Activated CD4-positive, alpha-beta T cell treated with anti-CD3 and anti-CD28 coated beads for 24 hours (primary cell): ENCODE results near the gene CAND2.
A peak's percentile ranks its signal among the peaks of the same experiment; 100 is the strongest.

Source experiments
- DNase-seq, 2 donors: peaks; one replicate each; pipeline ENCODE4 v3.0.0-alpha.2; 2020; ENCODE audit warnings: low read depth in 2 of 2

The CAND2 gene

DNA sequence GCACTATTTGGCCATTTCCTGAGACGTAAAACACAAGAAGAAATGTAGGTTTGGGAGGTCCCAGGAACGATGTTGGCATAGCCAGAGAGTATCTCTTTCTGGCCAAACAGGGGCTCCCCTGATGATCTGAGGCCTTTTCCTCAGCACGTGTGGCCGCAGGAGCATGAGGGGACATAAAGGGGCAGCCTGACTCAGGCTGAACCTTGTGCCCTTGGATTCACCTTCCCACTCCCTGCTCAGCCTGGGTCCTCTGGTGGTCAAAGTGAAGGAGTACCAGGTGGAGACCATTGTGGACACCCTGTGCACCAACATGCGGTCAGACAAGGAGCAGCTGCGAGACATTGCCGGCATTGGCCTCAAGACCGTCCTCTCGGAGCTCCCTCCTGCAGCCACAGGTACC is 10.6 kb downstream of the CAND2 start:
- DNase-seq, result no peak

DNA sequence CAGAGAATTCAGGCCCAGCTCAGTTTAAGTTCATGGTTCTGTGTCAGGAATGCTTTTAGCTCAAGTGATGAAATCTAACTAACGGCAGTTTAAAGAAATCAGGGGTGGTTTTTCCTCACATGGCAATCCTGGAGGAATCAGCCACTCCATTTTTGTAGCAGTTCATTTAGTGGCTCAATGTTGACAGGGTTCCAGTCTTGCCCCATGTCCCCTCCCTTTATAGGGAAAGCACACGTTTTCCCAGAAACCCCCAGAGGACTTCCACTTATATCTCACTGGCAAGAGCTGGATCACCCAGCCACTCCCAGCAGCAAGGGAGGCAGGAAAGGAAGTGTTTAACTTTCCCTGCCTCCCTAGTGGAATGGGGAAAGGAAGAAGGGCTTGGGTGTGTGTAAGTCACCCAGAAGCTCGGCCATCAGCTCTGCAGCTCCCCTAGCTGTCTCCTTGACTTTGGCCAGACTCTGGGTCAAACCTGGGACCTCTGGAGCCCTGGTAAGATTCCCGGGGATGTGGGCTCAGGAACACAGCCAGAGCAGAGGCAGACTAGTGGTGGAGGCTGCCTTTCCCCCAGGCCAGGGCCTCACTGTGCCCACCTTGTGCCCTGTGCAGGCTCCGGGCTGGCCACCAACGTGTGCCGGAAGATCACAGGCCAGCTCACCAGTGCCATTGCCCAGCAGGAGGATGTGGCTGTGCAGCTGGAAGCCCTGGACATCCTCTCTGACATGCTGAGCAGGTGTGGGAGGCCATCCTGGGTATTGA is 11.3 kb downstream of the CAND2 start:
- no peak for DNase-seq

DNA sequence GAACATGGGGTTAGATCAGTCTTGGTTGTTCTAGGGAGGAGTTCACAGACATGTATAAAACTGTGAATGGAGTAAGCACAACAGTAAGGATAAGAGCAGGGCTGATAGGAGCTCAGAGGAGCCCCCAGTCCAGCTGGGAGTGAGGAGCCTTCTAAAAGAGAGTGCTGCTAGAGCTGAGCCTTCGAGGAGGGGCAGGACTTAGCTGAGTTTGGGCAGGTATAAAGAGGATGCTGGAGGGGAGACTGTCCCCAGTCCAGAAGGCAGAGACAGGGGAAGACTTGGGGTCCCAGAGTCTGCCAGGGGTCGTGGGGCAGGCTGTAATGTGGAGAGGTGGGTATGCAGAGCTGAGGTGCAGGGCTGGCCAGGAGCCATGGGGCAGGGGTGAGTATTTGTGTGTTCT is 12.1 kb downstream of the CAND2 start:
- no peak for DNase-seq

DNA sequence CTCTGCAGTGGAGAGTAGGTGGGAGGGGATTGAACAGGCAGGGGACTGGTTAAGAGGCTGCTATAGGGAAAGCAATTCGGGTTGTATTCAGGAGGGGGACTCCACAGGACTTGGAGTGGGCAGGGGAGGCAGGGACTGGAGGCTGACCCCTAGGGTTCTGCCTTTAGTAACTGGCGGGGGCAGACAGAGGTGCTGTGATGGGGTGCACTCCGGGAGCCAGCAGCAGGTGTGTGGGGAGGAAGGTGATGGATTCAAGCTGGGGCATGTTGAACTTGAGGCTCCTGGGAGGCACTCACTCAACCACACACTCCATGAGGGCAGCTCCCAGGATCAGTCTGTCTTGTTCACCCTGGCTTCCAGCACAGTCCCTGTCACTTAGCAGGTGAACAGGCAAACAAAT is 12.5 kb downstream of the CAND2 start:
- no peak for DNase-seq

DNA sequence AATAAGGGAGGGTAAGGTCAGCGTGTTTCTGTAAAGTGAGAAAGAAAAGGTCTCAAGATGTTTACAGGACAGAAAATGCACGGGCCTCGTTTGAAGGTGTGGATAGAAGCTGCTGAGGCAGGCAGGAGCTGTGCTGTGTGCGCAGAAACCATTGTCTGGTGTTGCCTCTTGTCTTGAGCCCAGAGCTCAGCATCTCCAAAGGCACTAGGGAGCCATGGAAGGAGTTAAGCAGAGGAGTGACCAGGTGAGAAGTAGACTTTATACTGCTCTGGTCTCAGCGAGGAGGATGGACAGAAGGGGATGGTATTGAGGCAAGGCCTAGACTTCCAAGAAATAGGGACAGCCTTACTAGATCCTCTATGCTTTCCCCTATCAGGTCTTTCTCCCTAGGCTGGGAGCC is 13.0 kb downstream of the CAND2 start:
- no peak for DNase-seq

DNA sequence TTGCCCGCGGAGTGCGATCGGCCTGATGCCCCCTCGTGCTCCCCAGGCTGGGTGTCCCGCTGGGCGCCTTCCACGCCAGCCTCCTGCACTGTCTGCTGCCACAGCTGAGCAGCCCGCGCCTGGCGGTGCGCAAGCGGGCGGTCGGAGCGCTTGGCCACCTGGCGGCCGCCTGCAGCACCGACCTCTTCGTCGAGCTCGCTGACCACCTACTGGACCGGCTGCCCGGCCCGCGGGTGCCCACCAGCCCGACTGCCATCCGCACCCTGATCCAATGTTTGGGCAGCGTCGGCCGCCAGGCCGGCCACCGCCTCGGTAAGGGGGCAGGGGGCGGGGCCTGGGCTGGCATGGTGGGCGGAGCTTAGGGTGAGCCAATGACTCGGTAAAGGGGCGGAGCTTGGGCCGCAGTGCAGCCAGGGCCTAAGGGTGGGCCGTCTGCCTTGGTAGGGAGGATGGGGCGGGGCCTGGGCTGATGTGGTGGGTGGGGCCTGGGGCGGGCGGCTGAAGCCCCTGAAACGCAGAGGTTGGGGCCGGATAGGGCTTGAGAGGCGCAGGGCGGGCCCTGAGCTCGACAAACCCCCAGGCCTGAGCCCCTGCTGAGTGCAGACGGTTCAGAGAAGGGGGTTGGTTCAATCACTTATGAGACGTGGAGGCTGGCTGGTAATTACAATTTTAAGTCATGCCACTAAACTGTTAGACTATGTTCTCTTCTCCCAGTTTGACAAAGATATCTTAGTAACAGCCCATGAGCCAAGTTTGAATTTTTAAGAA is 13.7 kb downstream of the CAND2 start:
- peak; percentile 92 to 94 for DNase-seq

DNA sequence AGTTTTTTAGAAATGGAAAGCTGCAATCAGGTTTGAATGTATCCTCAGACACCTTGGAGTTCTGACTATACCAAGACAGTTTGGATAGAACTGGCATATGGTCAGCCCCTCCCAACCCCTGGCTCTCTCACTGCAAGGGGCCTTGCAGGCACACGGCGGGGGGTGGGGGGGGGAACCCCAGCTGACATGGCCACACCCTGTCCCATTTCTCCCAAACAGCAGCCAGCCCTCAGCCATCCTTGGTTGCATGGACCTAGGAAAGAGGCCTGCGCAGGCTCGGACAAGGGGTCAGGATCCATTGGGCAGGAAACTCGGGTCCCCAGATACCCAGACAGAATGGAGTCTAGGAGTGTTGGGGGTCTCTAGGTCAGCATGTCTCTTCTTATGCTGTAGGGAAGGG is 14.5 kb downstream of the CAND2 start:
- no peak for DNase-seq

DNA sequence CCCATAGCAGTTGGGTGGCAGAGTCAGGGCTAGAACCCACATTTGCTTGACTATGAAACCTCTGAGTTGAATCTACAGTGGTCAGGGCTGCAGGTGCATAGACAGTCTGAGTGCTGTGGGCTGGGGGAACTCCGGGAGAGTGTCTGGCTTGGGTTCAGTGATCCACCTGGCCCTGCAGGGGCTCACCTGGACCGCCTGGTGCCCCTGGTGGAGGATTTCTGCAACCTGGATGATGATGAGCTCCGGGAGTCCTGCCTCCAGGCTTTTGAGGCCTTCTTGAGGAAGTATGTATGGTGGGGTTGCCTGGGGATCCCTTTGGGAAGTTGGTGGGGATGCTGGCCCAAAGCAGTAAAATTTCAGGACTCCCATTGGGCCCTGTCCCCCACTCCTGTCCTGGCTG is 16.3 kb downstream of the CAND2 start:
- DNase-seq, result no peak

DNA sequence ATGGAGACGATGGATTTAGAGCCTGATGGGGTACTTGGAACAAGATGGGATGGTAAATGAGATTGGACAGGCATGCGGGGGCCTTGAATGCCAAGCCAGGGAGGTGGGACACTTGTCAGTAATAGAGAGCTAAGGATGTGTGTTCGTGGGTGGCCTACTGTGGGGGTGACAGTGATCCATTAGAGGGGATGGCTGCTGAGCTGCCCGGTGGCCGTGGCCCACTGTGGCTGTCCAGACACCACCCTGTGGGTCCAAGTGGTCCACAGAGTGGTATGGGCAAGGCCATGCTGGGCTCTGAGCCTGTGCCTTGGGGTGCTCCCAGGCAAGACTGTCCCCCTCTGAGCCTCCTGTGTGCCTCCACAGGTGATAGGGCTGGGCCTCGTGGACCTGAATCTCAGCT is 17.5 kb downstream of the CAND2 start:
- DNase-seq, result no peak

DNA sequence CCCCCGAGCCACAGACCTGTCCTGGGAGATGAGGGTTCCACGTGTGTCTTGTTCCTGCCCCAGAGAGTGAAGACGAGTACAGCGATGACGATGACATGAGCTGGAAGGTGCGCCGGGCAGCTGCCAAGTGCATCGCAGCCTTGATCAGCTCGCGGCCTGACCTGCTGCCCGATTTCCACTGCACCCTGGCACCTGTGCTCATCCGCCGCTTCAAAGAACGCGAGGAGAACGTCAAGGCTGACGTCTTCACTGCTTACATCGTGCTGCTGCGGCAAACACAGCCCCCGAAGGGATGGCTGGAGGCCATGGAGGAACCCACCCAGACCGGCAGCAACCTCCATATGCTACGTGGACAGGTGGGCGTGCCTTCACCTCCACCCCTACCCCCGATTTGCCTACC is 18.6 kb downstream of the CAND2 start:
- no peak for DNase-seq

DNA sequence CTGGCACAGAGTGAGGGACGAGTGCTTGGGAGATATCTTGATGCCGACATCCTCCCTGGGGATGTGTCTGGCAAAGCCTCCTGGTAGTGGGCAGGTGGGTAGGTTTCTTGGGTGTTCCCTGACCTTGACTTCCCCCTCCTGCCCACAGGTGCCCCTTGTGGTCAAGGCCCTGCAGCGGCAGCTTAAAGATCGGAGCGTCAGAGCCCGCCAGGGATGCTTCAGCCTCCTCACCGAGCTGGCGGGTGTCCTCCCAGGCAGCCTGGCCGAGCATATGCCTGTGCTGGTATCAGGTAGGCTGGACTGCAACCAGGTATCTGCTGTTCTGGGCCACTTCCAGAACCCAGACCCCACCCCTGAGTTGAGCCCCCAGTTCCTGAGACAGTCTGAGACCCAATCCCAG is 19.2 kb downstream of the CAND2 start:
- no peak for DNase-seq

DNA sequence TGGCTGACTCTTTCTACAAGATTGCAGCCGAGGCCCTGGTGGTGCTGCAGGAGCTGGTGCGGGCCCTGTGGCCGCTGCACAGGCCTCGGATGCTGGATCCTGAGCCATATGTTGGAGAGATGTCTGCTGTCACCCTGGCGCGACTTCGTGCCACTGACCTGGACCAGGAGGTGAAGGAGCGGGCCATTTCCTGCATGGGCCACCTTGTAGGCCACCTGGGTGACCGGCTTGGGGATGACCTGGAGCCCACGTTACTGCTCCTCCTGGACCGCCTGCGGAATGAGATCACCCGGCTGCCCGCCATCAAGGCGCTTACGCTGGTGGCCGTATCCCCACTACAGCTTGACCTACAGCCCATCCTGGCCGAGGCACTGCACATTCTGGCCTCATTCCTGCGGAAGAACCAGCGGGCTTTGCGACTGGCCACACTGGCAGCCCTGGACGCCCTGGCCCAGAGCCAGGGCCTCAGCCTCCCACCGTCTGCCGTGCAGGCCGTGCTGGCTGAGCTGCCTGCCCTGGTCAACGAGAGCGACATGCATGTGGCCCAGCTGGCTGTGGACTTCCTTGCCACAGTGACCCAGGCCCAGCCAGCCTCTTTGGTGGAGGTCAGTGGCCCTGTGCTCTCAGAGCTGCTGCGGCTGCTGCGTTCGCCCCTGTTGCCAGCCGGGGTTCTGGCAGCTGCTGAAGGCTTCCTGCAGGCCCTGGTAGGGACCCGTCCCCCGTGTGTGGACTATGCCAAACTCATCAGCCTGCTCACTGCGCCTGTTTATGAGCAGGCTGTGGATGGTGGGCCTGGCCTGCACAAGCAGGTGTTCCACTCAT is 20.3 kb downstream of the CAND2 start:
- DNase-seq, result no peak

DNA sequence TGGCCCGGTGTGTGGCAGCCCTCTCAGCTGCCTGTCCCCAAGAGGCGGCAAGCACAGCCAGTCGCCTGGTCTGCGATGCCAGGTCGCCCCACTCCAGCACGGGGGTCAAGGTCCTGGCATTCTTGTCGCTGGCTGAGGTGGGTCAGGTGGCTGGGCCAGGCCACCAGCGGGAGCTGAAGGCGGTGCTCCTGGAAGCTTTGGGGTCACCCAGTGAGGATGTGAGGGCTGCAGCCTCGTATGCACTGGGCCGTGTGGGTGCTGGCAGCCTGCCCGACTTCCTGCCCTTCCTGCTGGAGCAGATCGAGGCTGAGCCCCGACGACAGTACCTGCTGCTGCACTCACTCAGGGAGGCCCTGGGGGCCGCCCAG is 20.8 kb downstream of the CAND2 start:
- no peak for DNase-seq

DNA sequence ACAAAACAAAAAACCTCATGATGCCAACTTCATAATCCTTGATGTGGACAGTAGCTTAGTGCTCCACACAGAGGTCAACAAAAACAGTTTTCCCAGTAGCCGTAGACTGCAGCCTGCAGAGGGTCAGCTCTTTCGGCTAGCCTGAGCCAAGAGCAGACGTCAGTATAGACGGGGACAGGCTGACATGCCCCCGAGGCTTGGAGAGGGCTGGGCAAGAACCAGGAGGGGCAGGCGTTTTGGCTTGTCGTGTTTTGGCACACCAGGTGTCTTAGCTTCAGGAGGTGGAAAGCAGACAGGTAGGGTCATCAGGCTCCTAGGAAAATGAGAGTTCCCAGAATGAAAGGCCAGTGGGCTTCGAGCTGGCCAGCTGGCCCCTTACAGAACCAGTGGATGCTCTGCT is 21.8 kb downstream of the CAND2 start:
- no peak for DNase-seq

DNA sequence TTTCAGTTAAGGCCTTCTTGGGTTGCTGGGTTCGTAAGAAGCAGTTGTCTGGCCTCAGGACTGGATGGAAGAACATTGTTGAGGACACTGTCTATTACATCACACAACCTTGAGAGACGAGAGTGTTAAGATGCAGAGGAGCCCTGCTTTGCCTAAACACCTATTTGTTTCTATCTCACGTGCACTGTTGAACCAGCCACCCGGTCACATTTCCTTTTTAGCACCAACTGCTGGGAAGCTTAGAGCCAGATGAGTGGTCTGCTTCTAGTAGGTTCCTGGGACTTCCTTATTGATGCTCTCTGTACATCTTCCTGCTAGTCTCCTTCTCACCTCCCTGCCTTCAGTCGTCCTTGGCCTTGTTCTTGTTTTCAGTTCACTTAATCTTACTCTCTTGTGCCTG is 22.3 kb downstream of the CAND2 start:
- DNase-seq, result no peak

DNA sequence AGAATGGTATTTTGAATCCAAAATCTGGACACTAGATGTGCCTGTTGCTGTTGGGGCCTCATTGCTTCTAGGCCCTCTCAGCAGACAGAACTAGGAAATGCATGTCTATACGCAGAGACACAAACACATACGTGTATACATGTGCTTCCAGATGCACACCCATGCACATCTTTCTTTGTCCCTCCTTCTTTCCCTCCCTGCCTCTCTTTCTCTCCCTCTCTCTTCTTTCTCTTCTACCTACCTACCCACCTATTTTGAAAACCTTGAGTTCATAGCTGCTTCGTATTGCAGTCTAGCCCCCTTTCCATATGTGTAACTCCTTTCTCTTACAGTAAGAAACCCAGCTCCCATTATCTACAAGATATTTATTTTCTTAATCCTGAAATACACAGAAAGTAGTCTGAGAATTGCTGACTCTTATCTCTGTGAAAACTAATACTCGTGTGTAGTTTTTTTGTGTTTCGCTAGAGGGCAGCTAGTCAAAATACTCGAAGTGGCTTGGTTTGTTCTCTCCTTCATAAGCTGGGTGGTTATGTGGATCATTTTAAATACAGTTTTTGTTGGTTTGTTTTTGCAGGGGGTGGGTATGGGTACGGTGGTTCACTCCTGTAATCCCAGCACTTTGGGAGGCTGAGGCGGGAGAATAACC is 26.4 kb downstream of the CAND2 start:
- DNase-seq, result no peak

DNA sequence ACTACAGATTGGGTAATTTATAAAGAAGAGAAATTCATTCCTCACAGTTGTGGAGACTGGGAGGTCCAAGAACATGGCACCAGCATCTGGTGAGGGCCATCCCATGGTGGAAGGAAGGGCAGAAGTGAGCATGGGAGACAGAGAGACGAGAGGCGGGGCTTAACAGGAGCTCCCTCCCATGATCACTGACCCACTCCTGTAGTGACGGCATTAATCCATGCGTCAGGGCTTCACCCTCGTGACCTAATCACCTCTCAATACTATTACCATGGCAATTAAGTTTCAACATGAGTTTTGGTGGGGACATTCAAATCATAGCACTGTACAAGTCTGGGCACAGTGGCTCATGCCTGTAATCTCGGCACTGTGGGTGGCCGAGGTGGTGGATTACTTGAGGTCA is 27.8 kb downstream of the CAND2 start:
- no peak for DNase-seq

DNA sequence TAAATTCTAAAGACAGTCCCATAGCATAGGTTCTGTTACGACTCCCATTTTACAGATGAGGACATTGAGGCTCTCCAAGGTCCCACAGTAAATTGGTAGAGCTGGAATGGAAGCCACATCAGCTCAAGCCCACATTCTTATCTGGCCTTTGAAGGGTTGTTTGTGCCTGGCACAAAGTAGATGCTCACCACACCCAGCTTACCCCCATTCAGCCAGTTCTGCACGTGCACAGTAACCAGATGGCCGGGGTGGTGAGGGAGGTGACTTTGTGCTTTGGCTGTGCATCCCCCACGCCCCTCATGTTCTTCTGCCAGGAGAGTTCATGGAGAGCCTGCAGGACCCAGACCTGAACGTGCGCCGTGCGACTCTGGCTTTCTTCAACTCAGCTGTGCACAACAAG is 28.7 kb downstream of the CAND2 start:
- DNase-seq, result no peak

DNA sequence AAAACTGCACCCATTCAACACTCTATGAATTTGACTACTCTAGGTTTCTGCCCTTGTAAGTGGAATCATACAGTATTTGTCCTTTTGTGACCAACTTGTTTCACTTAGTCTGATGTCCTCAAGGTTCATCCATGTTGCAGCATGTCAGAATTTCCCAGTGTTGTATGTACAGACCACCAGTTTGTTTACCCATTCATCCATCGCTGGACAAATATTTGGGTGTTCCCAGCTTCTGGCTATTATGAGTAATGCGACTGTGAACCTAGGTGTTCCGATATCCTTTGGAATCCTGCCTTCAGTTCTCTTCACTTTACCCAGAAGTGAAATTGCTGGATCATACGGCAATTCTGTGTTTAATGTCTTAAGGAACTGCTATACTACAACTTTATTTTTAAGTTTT is 32.3 kb downstream of the CAND2 start:
- no peak for DNase-seq

DNA sequence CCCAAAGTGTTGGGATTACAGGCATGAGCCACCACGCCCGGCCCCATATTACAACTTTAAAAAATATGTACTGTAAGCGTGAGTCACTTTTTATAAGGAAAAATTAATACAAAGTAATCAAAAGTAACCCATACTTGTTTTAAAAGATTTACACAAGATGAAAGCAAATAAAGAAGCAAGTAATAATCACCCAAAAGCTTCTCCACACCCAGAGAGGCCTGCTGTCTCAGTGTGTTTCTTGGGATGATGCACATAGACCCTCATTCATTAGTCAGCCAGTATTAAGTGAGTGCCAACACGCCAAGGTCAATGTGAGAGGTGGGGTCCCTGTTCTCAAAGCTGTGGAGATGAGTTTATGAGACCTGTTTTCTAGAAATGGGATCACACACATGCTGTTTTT is 32.9 kb downstream of the CAND2 start:
- DNase-seq, result no peak

DNA sequence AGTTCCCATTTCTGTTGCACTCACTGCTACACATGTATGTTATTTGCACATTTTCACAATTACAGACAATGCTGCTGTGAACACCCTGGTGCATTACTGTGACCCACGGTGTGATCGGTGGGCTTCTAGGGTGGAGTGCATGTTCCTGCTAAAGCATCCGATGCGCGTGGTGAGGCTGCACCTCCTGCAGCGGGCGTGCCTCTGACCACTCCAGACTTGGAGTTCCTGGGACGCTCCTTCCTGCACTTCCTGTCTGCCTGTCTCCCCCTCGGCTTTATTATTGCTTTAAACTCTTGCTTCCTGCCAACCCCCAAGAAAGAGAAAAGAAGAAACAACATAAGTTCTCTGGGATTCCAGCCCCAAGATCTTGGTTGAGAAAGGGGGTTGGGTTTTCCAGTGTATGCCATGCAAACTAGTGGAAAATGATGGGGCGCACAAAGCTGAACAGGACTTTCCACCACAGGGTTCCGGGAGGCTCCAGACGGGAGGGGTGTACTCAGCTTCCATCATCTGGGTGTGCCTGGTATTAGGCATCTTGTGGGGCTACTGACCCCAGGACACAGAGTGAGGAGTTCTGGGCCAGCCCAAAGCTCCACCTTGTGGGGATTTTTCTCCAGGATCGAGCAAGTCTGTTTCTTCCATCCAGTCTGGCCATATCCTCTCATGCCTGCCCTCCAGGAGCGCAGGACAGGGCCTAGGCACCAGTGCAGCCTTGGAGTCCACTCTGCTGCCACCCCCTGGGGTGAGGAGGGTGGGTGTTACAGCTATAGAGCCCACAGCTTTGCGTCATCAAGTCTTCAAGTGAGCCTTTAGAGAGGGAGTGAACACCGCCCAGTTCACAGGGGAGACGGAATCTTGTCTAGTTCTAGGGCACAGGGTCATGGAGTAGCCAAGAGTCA is 33.7 kb downstream of the CAND2 start:
- no peak for DNase-seq
